ELF-1 (cell line): ENCODE data around the gene PC.

Experiments used
- DNase-seq: peaks from one replicate; pipeline ENCODE4 v3.0.0-alpha.2; 2016; ENCODE audit warnings: low read depth, low spot score

Gene PC

GRCh38 chr11:66956689-66957290 is 1.4 kb downstream of the PC start:
- peak; percentile 80 for DNase-seq

GRCh38 chr11:66953081-66953833 is 4.9 kb downstream of the PC start:
- DNase-seq = no peak

GRCh38 chr11:66951927-66952337 is 6.3 kb downstream of the PC start:
- no peak for DNase-seq

GRCh38 chr11:66951135-66951534 is 7.0 kb downstream of the PC start:
- DNase-seq = peak; percentile 54

- peak; percentile 91 for DNase-seq
Observed at GRCh38 chr11:66950112-66950535, 8.1 kb downstream of the PC start.

- no peak for DNase-seq
Observed at GRCh38 chr11:66938582-66939135, 19.5 kb downstream of the PC start.

- DNase-seq = no peak
Observed at GRCh38 chr11:66937193-66937733, 20.9 kb downstream of the PC start.

- no peak for DNase-seq
Observed at GRCh38 chr11:66936311-66936711, 21.9 kb downstream of the PC start.

- DNase-seq = no peak
Observed at GRCh38 chr11:66934950-66935779, 23.0 kb downstream of the PC start.

- no peak for DNase-seq
Observed at GRCh38 chr11:66933531-66933930, 24.7 kb downstream of the PC start.

GRCh38 chr11:66932543-66932942 is 25.6 kb downstream of the PC start:
- no peak for DNase-seq

GRCh38 chr11:66929753-66930152 is 28.4 kb downstream of the PC start:
- no peak for DNase-seq

- DNase-seq = no peak
Observed at GRCh38 chr11:66924272-66924671, 33.9 kb downstream of the PC start.

GRCh38 chr11:66922551-66922950 is 35.6 kb downstream of the PC start:
- DNase-seq = no peak

GRCh38 chr11:66920978-66921784 is 37.0 kb downstream of the PC start:
- DNase-seq = no peak

- DNase-seq = no peak
Observed at GRCh38 chr11:66919923-66920322, 38.3 kb downstream of the PC start.

GRCh38 chr11:66918741-66919140 is 39.4 kb downstream of the PC start:
- DNase-seq = no peak

- DNase-seq = no peak
Observed at GRCh38 chr11:66915866-66916265, 42.3 kb downstream of the PC start.

- DNase-seq = peak; percentile 47
Observed at GRCh38 chr11:66915046-66915832, 42.9 kb downstream of the PC start.

GRCh38 chr11:66914505-66914904 is 43.7 kb downstream of the PC start:
- peak; percentile 43 for DNase-seq
